GDM1 (cell line): ENCODE measurements around the gene HIGD1A.

Experiments
- DNase-seq: peaks from one replicate; lab custom pipeline; 2025; lab: John Stamatoyannopoulos, UW

HIGD1A gene

DNA sequence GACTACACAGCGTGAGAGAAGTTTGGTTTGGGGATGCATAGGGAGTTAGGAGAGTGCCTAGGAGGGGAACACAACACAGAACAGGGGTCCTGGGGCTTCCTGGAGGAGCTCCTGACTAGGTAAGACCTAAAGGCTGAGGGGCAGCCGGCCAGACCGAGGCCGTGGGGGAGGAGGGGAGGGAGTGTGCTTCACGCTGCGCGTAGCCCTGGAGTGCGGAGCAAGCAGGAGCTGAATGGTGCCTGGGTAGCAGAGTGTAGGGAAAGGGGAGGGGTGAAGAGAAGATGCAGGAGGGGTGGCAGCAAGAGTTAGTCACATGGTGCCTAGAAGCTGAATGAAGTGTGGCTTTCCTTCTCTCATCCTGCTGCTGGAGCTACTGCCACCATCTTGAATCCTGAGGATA lies 69.3 kb downstream of the HIGD1A start:
- DNase-seq, result no peak

GRCh38 chr3:42734263-42734860 lies 69.9 kb downstream of the HIGD1A start:
- DNase-seq, result no peak

GRCh38 chr3:42733501-42734262 lies 70.6 kb downstream of the HIGD1A start:
- DNase-seq, result no peak
